Measurements from ENCODE around the gene MYO5B. TPM values are rescaled to one million over a fixed set of nuclear protein-coding genes. Genes with fewer than 3 reads are reported as not detected.
A peak's percentile ranks its signal among the peaks of the same experiment; 100 is the strongest.

MYO5B gene
- total RNA-seq, 1 experiment from 2014 or later = 3.7 TPM

DNA sequence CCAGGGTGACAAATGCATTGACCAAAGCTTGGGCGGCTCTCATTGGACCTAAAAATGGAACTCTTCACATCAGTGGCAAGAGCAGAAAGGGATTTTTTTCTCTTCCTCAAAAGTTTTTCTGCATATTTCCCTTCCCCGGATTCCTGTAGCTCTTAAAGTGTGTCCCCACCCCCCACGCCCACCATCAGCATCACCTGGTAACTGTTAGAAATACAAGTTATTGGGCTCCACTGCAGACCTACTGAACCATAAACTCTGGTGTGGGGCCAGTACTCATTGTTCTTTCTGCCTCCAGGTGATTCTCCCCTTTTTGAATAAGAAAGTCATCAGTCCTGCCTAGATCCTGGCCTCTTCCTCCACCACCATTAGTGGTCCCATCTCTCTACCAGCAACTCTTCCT, 1.3 kb upstream of the MYO5B start:
- DNase-seq = no peak
- Histone ChIP-seq H3K36me3 (replicated peaks; ENCODE audit: control insufficient read depth, insufficient read depth, low read length) (no peaks in the 10 kb centered on the region), H3K4me3 (ENCODE audit: insufficient read depth, low read depth, low read length) (no peak overlapping the region), H3K27me3 (ENCODE audit: control insufficient read depth, insufficient read depth, low read length) (peaks cover 50% of the 10 kb centered on the region)

DNA sequence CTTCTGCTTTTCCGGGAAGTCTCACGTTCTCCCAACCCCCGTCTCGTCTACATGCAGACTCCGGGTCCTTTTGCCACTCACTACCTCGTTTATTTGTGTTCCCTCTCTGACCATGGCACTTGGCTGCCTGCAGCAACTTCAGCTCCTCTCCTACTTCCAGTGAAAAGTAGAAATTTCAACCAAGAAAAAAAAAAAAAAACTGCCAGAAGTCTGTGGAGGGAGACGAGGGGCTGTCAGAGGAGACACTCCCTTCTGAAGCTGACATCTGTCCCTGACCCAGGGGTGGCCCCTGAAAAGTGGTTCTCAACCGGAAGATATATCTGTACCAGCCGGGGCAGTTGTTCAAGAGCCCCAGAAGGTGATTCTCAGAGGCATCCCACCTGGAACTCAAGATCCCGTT, 742 bp upstream of the MYO5B start:
- Histone ChIP-seq H3K27me3 (ENCODE audit: control insufficient read depth, insufficient read depth, low read length) (peaks cover 54% of the 10 kb centered on the region), H3K36me3 (replicated peaks; ENCODE audit: control insufficient read depth, insufficient read depth, low read length) (no peaks in the 10 kb centered on the region), H3K4me3 (ENCODE audit: insufficient read depth, low read depth, low read length) (no peak overlapping the region)
- peak; percentile 23 for DNase-seq

DNA sequence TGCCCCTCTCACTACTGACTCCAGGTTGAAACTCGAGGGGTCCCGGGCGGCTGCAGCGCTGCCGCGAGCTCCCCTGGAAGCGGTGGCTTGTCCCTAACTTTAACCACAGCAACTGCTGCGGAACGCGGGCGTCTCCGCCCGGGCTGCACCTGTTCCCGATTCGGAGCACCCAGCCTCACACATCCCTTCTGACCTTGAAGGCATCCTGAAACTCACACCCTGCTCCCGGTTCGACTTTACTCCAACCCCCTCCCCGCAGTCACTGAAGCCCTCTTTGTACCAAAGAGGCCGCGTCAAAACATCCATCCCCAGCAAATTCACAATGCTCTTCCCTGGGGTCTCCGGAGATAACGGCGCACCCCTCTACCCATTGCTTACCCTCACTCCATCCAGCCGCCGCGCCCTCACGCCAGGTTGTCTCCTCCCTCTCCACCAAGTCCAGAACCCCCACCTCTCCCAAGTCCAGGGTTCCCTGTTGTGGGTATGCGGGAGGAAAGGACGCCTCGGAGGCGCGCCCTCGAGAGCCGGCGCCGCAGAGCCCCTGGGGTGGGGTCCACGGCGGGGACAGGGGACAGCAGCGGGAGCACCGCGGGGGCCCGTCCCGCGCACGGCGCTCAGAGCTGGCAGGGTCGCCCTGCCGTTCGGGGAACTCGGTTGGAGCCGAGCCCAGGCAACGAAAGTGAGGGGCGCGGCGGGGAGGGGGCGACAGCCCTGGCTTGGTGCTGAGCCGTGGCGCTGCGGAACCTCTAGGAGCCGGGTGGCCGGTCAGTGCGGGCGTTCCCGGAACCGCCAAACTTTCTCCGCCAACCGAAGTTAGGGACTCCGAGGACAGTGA, 934 bp downstream of the MYO5B start:
- H3K27me3 ChIP-seq (ENCODE audit: control insufficient read depth, insufficient read depth, low read length) = peaks cover 59% of the 10 kb centered on the region
- no peaks in the 10 kb centered on the region for H3K36me3 ChIP-seq (replicated peaks; ENCODE audit: control insufficient read depth, insufficient read depth, low read length)
- peak overlapping the region; percentile 60 for H3K4me3 ChIP-seq (ENCODE audit: insufficient read depth, low read depth, low read length)
- DNase-seq = peak; percentile 68

DNA sequence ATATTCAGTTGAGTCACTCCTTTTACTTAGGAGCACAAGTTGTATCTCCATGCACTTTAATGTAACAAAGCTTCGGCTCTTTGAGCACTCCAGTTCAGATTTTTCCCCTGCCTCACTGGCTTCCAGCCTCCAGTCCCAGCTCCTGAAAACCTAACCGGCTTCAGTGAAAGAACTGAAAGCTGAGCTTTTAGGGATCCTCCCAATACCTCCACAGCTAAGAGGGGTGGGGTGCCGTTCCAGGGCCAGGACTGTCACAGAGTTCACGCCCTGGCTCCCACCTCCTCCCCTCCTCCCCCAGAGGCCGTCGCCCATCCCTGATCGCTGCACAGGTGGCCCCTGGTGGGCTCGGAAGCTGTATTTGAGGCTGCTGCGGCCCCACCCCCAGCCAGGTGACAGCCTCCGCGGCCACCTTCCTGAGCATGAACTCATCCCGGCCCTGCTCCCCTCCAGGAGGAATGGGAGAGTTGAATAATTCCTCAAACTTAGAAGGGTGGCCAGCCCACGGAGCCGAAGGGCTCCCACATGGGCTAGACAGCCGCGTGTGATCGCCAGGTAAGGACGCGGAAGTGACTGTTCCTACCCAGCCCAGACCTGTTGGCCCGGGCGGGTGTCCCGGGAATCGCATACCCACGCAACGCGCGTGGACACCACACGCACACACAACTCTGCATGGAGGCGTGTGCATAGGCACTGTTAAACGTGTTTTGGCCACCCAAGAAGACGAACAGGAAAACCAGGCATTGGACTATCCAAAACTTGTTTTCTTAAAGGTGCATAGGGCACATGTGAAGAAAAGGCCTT, 1.8 kb downstream of the MYO5B start:
- Histone ChIP-seq H3K27me3 (ENCODE audit: control insufficient read depth, insufficient read depth, low read length) (peaks cover 60% of the 10 kb centered on the region), H3K4me3 (ENCODE audit: insufficient read depth, low read depth, low read length) (peak overlapping the region; percentile 60; the same call in 1 of the 2 replicates), H3K36me3 (replicated peaks; ENCODE audit: control insufficient read depth, insufficient read depth, low read length) (no peaks in the 10 kb centered on the region)
- DNase-seq = peak; percentile 75

DNA sequence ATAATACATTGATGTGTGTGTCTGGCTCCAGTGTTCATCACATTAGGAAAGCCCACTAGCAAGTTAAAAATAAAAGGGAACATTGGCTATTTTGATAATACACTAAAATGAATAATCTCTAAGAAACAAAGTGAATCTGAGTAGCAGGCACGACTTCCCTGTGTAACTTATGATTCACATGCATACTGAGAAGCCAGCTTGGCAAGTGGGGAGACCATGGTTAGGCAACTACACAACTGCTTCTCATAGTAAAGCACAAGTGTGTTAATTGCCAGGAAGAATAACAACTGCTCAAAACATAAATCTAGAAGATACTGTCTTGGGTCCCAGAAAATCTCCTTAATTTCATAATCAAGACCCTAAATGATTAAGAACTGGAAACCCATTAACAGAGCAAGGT, 4.0 kb downstream of the MYO5B start:
- Histone ChIP-seq H3K27me3 (ENCODE audit: control insufficient read depth, insufficient read depth, low read length) (peaks cover 52% of the 10 kb centered on the region), H3K4me3 (ENCODE audit: insufficient read depth, low read depth, low read length) (no peak overlapping the region), H3K36me3 (replicated peaks; ENCODE audit: control insufficient read depth, insufficient read depth, low read length) (no peaks in the 10 kb centered on the region)
- no peak for DNase-seq

DNA sequence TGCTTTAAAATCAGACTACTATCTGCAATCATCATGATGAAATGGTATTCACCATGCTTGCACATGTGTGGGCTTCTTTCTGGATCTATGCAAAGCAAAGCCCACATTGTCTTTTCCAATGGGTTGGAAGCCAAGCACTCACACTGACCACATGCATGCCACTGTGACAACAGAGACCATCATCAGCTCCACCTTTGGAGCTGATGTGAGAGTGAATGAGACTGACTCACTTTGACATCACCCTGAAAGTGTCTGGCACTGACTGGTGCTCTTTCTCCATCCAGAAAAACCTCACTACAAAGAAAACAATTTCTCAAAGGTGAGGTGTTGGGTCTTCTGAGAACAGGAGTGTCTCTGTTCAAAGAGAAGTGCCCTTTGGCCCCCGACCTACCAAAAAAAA, 4.7 kb downstream of the MYO5B start:
- Histone ChIP-seq H3K36me3 (replicated peaks; ENCODE audit: control insufficient read depth, insufficient read depth, low read length) (no peaks in the 10 kb centered on the region), H3K27me3 (ENCODE audit: control insufficient read depth, insufficient read depth, low read length) (peaks cover 45% of the 10 kb centered on the region), H3K4me3 (ENCODE audit: insufficient read depth, low read depth, low read length) (no peak overlapping the region)
- DNase-seq = no peak

DNA sequence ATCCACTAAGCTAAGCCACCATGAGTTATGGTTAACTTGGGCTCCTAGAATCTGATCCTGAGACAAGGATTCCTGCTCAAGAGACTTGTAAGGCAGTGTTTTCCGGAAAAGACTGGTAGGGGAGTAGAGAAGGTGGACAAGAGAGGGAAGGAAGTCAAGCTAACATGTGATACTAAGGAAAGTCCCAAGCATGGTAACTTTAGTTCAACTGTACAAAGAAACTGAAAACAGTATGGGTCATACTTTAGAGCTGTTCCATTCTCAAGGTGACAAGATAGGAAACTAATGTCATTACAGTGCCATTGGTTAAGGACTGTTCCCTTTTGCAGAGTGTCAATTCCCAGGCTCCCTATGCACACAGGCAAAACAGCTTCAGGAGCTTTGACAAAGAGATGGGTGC, 5.8 kb downstream of the MYO5B start:
- Histone ChIP-seq H3K27me3 (ENCODE audit: control insufficient read depth, insufficient read depth, low read length) (peaks cover 38% of the 10 kb centered on the region), H3K4me3 (ENCODE audit: insufficient read depth, low read depth, low read length) (no peak overlapping the region), H3K36me3 (replicated peaks; ENCODE audit: control insufficient read depth, insufficient read depth, low read length) (no peaks in the 10 kb centered on the region)
- no peak for DNase-seq

DNA sequence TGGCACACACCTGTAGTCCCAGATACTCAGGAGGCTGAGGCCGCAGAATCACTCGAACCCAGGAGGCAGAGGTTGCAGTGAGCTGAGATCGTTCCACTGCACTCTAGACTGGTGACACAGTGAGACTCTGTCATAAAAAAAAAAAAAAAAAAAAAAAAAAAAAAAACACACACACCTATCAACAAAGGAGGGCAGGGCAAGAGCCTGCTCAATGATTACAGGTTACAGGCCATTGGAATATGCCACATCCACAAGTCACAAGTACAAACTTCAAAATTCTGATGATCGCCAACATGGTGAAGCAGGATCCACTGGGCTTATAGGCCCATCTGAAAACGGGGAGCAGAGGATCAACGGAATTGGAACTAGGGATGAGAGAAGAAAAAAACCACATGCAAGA, 6.3 kb downstream of the MYO5B start:
- Histone ChIP-seq H3K36me3 (replicated peaks; ENCODE audit: control insufficient read depth, insufficient read depth, low read length) (no peaks in the 10 kb centered on the region), H3K27me3 (ENCODE audit: control insufficient read depth, insufficient read depth, low read length) (peaks cover 33% of the 10 kb centered on the region), H3K4me3 (ENCODE audit: insufficient read depth, low read depth, low read length) (no peak overlapping the region)
- no peak for DNase-seq

DNA sequence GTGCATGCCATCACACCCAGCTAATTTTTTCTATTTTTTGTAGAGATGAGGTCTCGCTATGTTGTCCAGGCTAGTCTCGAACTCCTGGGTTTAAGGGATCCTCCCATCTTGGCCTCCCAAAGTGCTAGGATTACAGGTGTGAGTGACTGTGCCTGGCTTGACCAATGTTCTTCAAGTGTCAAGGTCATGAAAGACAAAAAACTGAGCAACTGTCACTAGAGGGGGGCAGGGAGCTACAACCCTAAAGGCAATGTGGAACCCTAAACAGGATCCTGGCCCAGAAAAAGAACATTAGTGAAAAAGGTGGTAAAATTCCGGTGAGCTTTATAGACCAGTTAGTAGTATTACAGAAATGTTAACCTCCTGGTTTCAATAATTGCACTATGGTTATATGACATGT, 7.3 kb downstream of the MYO5B start:
- no peak for DNase-seq
- Histone ChIP-seq H3K27me3 (ENCODE audit: control insufficient read depth, insufficient read depth, low read length) (peaks cover 23% of the 10 kb centered on the region), H3K36me3 (replicated peaks; ENCODE audit: control insufficient read depth, insufficient read depth, low read length) (no peaks in the 10 kb centered on the region), H3K4me3 (ENCODE audit: insufficient read depth, low read depth, low read length) (no peak overlapping the region)

DNA sequence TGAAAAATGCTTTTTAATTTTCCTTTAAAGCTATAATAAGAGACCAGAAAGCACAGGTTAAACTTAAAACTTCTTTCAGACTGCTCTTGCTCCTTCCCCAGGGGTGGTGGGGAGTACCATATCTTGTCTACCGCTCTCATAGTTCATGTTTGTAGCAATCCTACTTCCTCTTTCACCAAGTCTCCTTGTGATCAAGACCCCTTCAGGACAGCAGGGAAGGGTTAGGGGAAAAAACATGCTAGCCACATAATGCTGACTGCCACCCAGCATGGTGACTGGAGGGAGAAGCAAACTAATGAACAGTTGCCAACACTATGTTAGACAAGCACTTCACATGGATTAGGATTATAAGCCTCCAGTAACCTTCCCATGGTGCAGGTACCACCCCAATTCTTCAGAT, 8.6 kb downstream of the MYO5B start:
- H3K4me3 ChIP-seq (ENCODE audit: insufficient read depth, low read depth, low read length) = no peak overlapping the region
- no peaks in the 10 kb centered on the region for H3K36me3 ChIP-seq (replicated peaks; ENCODE audit: control insufficient read depth, insufficient read depth, low read length)
- DNase-seq = no peak
- peaks cover 12% of the 10 kb centered on the region; the same call in 1 of the 2 replicates for H3K27me3 ChIP-seq (ENCODE audit: control insufficient read depth, insufficient read depth, low read length)

DNA sequence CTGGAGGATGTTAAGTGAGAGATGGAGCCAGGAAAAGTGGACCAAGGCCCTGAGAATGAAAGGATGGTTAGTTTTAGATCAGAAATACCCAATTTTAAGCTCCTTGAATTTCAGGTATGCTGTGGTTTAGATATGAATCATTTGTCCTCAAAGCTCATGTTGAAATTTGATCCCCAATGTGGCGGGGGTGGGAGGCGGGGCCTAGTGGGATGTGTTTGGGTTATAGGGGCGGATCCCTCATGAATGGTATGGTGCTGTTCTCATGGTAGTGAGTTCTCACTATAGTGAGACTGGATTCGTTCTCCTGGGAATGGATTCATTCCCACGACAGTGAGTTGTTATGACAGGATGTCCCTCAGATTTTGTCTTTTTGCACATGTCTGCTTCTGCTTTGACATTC, 11.4 kb downstream of the MYO5B start:
- Histone ChIP-seq H3K36me3 (replicated peaks; ENCODE audit: control insufficient read depth, insufficient read depth, low read length) (no peaks in the 10 kb centered on the region), H3K27me3 (ENCODE audit: control insufficient read depth, insufficient read depth, low read length) (no peaks in the 10 kb centered on the region; the same call in 1 of the 2 replicates), H3K4me3 (ENCODE audit: insufficient read depth, low read depth, low read length) (no peak overlapping the region)
- DNase-seq = peak; percentile 41

DNA sequence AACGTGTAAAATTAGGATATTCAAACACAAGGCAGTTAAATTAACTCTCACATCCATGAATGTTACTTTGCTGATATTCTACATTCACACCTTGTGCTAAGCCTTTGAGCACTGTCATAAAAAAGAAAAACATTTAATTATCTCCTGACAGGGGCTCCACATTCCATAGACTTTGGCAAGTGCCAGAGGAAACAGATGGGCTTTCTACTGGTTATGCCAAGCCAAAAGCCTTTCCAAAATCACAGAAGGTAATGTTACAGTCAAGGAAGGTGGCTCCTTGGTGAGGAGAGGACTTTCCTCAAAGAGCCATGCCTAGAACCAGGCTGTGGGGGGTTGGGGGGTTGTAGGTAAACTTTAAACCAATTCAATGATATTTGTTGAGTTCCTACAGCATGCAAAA, 12.4 kb downstream of the MYO5B start:
- Histone ChIP-seq H3K27me3 (ENCODE audit: control insufficient read depth, insufficient read depth, low read length) (no peaks in the 10 kb centered on the region; the same call in 1 of the 2 replicates), H3K36me3 (replicated peaks; ENCODE audit: control insufficient read depth, insufficient read depth, low read length) (no peaks in the 10 kb centered on the region), H3K4me3 (ENCODE audit: insufficient read depth, low read depth, low read length) (no peak overlapping the region)
- DNase-seq = no peak

DNA sequence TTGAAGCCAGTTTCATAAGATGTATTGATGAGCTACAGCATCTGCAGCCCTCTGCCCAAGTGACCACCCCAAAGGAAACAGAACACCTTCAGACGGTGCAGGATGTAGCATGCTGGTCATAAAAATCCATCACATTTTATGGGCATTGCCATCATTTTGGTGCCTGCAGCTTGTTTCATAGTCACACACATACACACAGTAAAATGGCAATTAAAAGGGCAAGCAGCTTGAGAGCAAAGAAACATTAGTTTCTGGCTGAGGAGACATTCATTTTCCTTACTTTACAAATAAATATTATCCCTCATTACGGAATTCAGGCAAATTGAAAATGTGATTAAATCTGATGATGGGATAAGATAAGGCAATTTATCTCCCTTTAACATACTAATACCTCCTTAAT, 13.4 kb downstream of the MYO5B start:
- H3K27me3 ChIP-seq (ENCODE audit: control insufficient read depth, insufficient read depth, low read length) = no peaks in the 10 kb centered on the region
- no peaks in the 10 kb centered on the region for H3K36me3 ChIP-seq (replicated peaks; ENCODE audit: control insufficient read depth, insufficient read depth, low read length)
- no peak overlapping the region for H3K4me3 ChIP-seq (ENCODE audit: insufficient read depth, low read depth, low read length)
- DNase-seq = no peak

DNA sequence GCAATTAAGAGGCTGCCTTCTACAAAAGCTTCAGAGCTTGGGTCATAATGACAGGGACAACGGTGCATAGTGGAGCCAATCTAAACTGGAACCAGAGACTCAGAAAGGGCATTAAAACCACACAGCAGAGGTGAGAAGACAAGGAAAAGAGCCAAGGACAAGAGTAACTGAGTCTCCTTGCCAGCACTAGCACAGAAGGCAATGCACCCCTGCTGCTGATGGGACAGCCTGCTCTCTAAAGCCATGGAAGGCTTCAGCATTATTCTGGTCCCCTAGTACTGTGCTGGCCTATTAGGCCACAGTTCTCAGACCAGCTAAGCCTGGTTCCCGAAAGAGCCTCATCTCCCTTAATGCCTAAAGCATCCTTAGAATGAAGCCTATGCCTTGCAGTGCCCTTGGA, 15.5 kb downstream of the MYO5B start:
- DNase-seq = no peak
- Histone ChIP-seq H3K4me3 (ENCODE audit: insufficient read depth, low read depth, low read length) (no peak overlapping the region), H3K36me3 (replicated peaks; ENCODE audit: control insufficient read depth, insufficient read depth, low read length) (no peaks in the 10 kb centered on the region), H3K27me3 (ENCODE audit: control insufficient read depth, insufficient read depth, low read length) (no peaks in the 10 kb centered on the region)
